GM23338 (cell line): Measurements from ENCODE around the gene COL8A2. TPM values are rescaled to one million over a fixed set of nuclear protein-coding genes. Genes with fewer than 3 reads are reported as not detected.

ENCODE experiments used
- ATAC-seq: fragments of 200-7000 bp; cut with Tn5 transposase; 3 replicates; pipeline ENCODE4 v1.9.1; 2020
- DNase-seq: peaks from one replicate; pipeline ENCODE4 v3.0.0-alpha.2; 2015; ENCODE audit warnings: low spot score
- H2AFZ ChIP-seq: fragments of 200-600 bp; sonication (generic); 2 replicates; pipeline ENCODE4 v1.8.0; 2016; ENCODE audit warnings: antibody characterized with exemption, mild to moderate bottlenecking, moderate library complexity
- H3F3A ChIP-seq: fragments of 200-600 bp; sonication (generic); replicated peaks from 2 replicates; pipeline ENCODE4 v1.8.0; 2017; ENCODE audit warnings: antibody characterized with exemption, mixed run types, low read depth
- H3K27ac ChIP-seq: fragments of 200-600 bp; sonication (generic); 2 replicates; pipeline ENCODE4 v1.6.1; 2016; ENCODE audit warnings: low read depth
- H3K27me3 ChIP-seq: fragments of 200-600 bp; sonication (generic); 2 replicates; pipeline ENCODE4 v1.8.0; 2016; ENCODE audit warnings: mild to moderate bottlenecking, mixed run types, moderate library complexity; ENCODE audit not compliant: insufficient read depth
- H3K36me3 ChIP-seq: fragments of 200-600 bp; sonication (generic); 2 replicates; pipeline ENCODE4 v1.8.0; 2016; ENCODE audit warnings: mild to moderate bottlenecking; ENCODE audit not compliant: insufficient read depth
- H3K4me1 ChIP-seq: fragments of 200-600 bp; sonication (generic); 2 replicates; pipeline ENCODE4 v1.8.0; 2016; ENCODE audit warnings: mild to moderate bottlenecking, moderate library complexity; ENCODE audit not compliant: insufficient read depth
- H3K4me2 ChIP-seq: fragments of 200-600 bp; sonication (generic); 2 replicates; pipeline ENCODE4 v1.7.1; 2017; ENCODE audit warnings: mixed run types
- H3K4me3 ChIP-seq: fragments of 200-600 bp; sonication (generic); 2 replicates; pipeline ENCODE4 v1.6.1; 2016; ENCODE audit warnings: mixed run types
- H3K79me2 ChIP-seq: fragments of 200-600 bp; sonication (generic); replicated peaks from 2 replicates; pipeline ENCODE4 v1.8.0; 2017; ENCODE audit warnings: mild to moderate bottlenecking; ENCODE audit not compliant: insufficient read depth
- H3K9me2 ChIP-seq: fragments of 200-600 bp; sonication (generic); 2 replicates; pipeline ENCODE4 v1.8.0; 2017; ENCODE audit not compliant: insufficient read depth
- H4K20me1 ChIP-seq: fragments of 200-600 bp; sonication (generic); replicated peaks from 2 replicates; pipeline ENCODE4 v1.8.0; 2017; ENCODE audit warnings: mild to moderate bottlenecking; ENCODE audit not compliant: insufficient read depth
- H3K27ac Mint-ChIP-seq: 2 replicates; pipeline ENCODE4 v1.8.0; 2020; ENCODE audit warnings: inconsistent platforms, mild to moderate bottlenecking, moderate library complexity, mixed read lengths
- H3K27me3 Mint-ChIP-seq: 3 replicates; pipeline ENCODE4 v1.8.0; 2022; ENCODE audit warnings: low read depth, mild to moderate bottlenecking, moderate library complexity, mixed read lengths, inconsistent platforms; ENCODE audit not compliant: insufficient read depth, poor library complexity
- H3K36me3 Mint-ChIP-seq: 3 replicates; pipeline ENCODE4 v1.8.0; 2021; ENCODE audit warnings: low read depth, mild to moderate bottlenecking, inconsistent platforms, moderate library complexity, mixed read lengths
- H3K4me1 Mint-ChIP-seq: 3 replicates; pipeline ENCODE4 v1.8.0; 2020; ENCODE audit warnings: mild to moderate bottlenecking, inconsistent platforms, mixed read lengths
- H3K4me3 Mint-ChIP-seq: 3 replicates; pipeline ENCODE4 v1.8.0; 2021; ENCODE audit warnings: moderate library complexity, mild to moderate bottlenecking, inconsistent platforms, mixed read lengths
- H3K9me3 Mint-ChIP-seq: 3 replicates; pipeline ENCODE4 v1.8.0; 2020; ENCODE audit warnings: moderate library complexity, mild to moderate bottlenecking, inconsistent platforms, mixed read lengths
- CREB1 ChIP-seq: fragments of 250-450 bp; sonication (Bioruptor Pico); IDR thresholded peaks from 2 replicates; pipeline ENCODE4 v1.5.0; 2020; ENCODE audit warnings: low read depth, mild to moderate bottlenecking, moderate library complexity
- EZH2 ChIP-seq: fragments of 200-600 bp; sonication (generic); IDR thresholded peaks from one replicate; pipeline ENCODE4 v1.8.0; 2017; ENCODE audit warnings: antibody characterized with exemption, mild to moderate bottlenecking, low read depth; ENCODE audit not compliant: unreplicated experiment
- EZH2phosphoT487 ChIP-seq: fragments of 200-600 bp; sonication (generic); IDR thresholded peaks from one replicate; pipeline ENCODE4 v1.8.1; 2018; ENCODE audit warnings: antibody characterized with exemption; ENCODE audit not compliant: unreplicated experiment
- JUNB ChIP-seq: IDR thresholded peaks from one replicate; pipeline ENCODE4 v1.6.1; 2016; ENCODE audit warnings: antibody characterized with exemption; ENCODE audit not compliant: unreplicated experiment
- NANOG ChIP-seq: IDR thresholded peaks from 2 replicates; pipeline ENCODE4 v1.6.1; 2016; ENCODE audit warnings: antibody characterized with exemption, borderline replicate concordance
- POLR2AphosphoS5 ChIP-seq: IDR thresholded peaks from 2 replicates; pipeline ENCODE4 v1.6.1; 2016; ENCODE audit warnings: antibody characterized with exemption, low read depth
- STAT1 ChIP-seq: IDR thresholded peaks from one replicate; pipeline ENCODE4 v1.6.1; 2016; ENCODE audit warnings: antibody characterized with exemption; ENCODE audit not compliant: unreplicated experiment
- ZNF114 ChIP-seq: fragments of 250-450 bp; sonication (Bioruptor Pico); IDR thresholded peaks from 2 replicates; pipeline ENCODE4 v1.5.0; 2020; ENCODE audit warnings: mild to moderate bottlenecking, moderate library complexity
- ZNF331 ChIP-seq: fragments of 250-450 bp; sonication (Bioruptor Pico); IDR thresholded peaks from 2 replicates; pipeline ENCODE4 v1.5.0; 2020; ENCODE audit warnings: low read depth, mild to moderate bottlenecking, moderate library complexity
- polyA plus RNA-seq: library from polyadenylated mRNA; unstranded; fragments of >200 nt; fragmentation: Nextera tagmentation; extraction: Ambion mirVana; gene quantifications from 2 replicates; pipeline ENCODE4 v1.2.1, GENCODE V29; 2016
- total RNA-seq: library from RNA; depleted of rRNA; stranded (reverse); fragments of >200 nt; shearing (Covaris generic); gene quantifications from 2 replicates; pipeline ENCODE4 v1.2.3, GENCODE V29; 2014
- TF ChIP-seq, protein P1 (sequence below): IDR thresholded peaks from one replicate; pipeline ENCODE4 v1.6.1; 2018; ENCODE audit warnings: antibody characterized with exemption; ENCODE audit not compliant: unreplicated experiment
- TF ChIP-seq, protein P2 (sequence below), 2 experiments: fragments of 200-600 bp in 1 of 2; sonication (generic) in 1 of 2; conservative IDR thresholded peaks; 2 replicates each; pipeline versions ENCODE4 v1.5.1 to v1.6.1; 2016 to 2017; ENCODE audit warnings: antibody characterized with exemption in 2 of 2, low read depth in 2 of 2, mild to moderate bottlenecking in 2 of 2, moderate library complexity in 1 of 2
- TF ChIP-seq, protein P3 (sequence below): IDR thresholded peaks from 2 replicates; pipeline ENCODE4 v1.6.1; 2016; ENCODE audit warnings: antibody characterized with exemption
- TF ChIP-seq, protein P4 (sequence below): fragments of 250-450 bp; sonication (Bioruptor Pico); IDR thresholded peaks from 2 replicates; pipeline ENCODE4 v1.5.0; 2020; ENCODE audit warnings: mild to moderate bottlenecking, moderate library complexity

Gene COL8A2
- total and polyA plus RNA-seq, 2 experiments from 2014 or later: 0.95 to 4.9 TPM

DNA sequence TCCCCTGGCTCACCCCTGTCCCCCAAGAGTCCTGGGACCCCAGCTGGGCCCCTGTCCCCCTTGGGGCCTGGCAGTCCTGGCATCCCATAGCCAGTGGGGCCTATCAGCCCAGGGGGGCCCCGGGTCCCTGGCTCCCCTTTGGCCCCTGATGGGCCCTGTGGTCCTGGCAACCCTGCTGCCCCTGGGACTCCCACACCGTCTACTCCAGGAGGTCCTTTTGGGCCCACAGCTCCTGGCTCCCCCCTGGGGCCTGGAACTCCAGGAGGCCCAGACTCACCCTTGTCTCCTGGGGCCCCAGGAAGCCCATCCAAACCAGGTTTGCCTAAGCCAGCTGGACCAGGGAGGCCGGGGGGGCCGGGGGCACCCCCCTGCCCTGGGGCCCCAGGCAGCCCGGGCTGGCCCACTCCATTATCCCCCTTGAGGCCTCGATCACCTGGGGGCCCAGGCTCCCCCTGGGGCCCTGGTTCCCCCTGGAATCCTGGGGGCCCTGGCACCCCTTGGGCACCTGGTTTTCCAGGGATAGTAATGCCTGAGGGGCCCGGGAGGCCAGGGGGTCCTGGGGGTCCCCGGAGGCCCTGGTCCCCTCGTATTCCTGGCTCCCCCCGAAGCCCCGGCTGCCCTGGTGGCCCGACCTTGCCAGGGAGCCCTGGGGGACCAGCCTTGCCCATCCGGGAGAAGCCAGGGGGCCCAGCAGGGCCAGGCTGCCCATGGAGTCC lies 26.2 kb downstream of the COL8A2 start:
- no peaks in the 10 kb centered on the region for H3K9me2 ChIP-seq
- H4K20me1 ChIP-seq: no peaks in the 10 kb centered on the region
- no peaks in the 10 kb centered on the region for H3K79me2 ChIP-seq
- H3F3A ChIP-seq: 0 out of 2 replicates have a peak, but pooled peaks cover 16% of the 10 kb centered on the region
- Mint-ChIP-seq H3K4me3 (no peak overlapping the region), H3K4me1 (peaks cover 17% of the 10 kb centered on the region), H3K9me3 (no peaks in the 10 kb centered on the region; the same call in 2 of the 3 replicates), H3K27ac (no peak overlapping the region), H3K36me3 (peaks cover 9% of the 10 kb centered on the region; the same call in 2 of the 3 replicates), H3K27me3 (peaks cover 3% of the 10 kb centered on the region)
- DNase-seq (no peak), ATAC-seq (no peak)
- H3K4me2 ChIP-seq: no peak overlapping the region
- H3K36me3 ChIP-seq: peaks cover 3% of the 10 kb centered on the region; the same call in 1 of the 2 replicates
- H3K27ac ChIP-seq: no peak overlapping the region
- H3K4me1 ChIP-seq: peaks cover 6% of the 10 kb centered on the region
- H3K4me3 ChIP-seq: no peak overlapping the region
- no peaks in the 10 kb centered on the region for H3K27me3 ChIP-seq
- no peak overlapping the region for H2AFZ ChIP-seq
- TF ChIP-seq STAT1 (no peak), JUNB (no peak), POLR2AphosphoS5 (no peak), EZH2 (no peak), CREB1 (CRISPR knock-in tag) (no peak), ZNF331 (no peak), NANOG (no peak), ZNF114 (CRISPR knock-in tag) (no peak), EZH2phosphoT487 (no peak)
- TF ChIP-seq, protein P1, sequence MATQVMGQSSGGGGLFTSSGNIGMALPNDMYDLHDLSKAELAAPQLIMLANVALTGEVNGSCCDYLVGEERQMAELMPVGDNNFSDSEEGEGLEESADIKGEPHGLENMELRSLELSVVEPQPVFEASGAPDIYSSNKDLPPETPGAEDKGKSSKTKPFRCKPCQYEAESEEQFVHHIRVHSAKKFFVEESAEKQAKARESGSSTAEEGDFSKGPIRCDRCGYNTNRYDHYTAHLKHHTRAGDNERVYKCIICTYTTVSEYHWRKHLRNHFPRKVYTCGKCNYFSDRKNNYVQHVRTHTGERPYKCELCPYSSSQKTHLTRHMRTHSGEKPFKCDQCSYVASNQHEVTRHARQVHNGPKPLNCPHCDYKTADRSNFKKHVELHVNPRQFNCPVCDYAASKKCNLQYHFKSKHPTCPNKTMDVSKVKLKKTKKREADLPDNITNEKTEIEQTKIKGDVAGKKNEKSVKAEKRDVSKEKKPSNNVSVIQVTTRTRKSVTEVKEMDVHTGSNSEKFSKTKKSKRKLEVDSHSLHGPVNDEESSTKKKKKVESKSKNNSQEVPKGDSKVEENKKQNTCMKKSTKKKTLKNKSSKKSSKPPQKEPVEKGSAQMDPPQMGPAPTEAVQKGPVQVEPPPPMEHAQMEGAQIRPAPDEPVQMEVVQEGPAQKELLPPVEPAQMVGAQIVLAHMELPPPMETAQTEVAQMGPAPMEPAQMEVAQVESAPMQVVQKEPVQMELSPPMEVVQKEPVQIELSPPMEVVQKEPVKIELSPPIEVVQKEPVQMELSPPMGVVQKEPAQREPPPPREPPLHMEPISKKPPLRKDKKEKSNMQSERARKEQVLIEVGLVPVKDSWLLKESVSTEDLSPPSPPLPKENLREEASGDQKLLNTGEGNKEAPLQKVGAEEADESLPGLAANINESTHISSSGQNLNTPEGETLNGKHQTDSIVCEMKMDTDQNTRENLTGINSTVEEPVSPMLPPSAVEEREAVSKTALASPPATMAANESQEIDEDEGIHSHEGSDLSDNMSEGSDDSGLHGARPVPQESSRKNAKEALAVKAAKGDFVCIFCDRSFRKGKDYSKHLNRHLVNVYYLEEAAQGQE: no peak
- TF ChIP-seq, protein P2, sequence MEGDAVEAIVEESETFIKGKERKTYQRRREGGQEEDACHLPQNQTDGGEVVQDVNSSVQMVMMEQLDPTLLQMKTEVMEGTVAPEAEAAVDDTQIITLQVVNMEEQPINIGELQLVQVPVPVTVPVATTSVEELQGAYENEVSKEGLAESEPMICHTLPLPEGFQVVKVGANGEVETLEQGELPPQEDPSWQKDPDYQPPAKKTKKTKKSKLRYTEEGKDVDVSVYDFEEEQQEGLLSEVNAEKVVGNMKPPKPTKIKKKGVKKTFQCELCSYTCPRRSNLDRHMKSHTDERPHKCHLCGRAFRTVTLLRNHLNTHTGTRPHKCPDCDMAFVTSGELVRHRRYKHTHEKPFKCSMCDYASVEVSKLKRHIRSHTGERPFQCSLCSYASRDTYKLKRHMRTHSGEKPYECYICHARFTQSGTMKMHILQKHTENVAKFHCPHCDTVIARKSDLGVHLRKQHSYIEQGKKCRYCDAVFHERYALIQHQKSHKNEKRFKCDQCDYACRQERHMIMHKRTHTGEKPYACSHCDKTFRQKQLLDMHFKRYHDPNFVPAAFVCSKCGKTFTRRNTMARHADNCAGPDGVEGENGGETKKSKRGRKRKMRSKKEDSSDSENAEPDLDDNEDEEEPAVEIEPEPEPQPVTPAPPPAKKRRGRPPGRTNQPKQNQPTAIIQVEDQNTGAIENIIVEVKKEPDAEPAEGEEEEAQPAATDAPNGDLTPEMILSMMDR (conservative IDR thresholded peaks at IDR 0.05; ENCODE audit: low read depth in 2 of 2): no peak
- TF ChIP-seq, protein P3, sequence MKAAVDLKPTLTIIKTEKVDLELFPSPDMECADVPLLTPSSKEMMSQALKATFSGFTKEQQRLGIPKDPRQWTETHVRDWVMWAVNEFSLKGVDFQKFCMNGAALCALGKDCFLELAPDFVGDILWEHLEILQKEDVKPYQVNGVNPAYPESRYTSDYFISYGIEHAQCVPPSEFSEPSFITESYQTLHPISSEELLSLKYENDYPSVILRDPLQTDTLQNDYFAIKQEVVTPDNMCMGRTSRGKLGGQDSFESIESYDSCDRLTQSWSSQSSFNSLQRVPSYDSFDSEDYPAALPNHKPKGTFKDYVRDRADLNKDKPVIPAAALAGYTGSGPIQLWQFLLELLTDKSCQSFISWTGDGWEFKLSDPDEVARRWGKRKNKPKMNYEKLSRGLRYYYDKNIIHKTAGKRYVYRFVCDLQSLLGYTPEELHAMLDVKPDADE: no peak
- TF ChIP-seq, protein P4, sequence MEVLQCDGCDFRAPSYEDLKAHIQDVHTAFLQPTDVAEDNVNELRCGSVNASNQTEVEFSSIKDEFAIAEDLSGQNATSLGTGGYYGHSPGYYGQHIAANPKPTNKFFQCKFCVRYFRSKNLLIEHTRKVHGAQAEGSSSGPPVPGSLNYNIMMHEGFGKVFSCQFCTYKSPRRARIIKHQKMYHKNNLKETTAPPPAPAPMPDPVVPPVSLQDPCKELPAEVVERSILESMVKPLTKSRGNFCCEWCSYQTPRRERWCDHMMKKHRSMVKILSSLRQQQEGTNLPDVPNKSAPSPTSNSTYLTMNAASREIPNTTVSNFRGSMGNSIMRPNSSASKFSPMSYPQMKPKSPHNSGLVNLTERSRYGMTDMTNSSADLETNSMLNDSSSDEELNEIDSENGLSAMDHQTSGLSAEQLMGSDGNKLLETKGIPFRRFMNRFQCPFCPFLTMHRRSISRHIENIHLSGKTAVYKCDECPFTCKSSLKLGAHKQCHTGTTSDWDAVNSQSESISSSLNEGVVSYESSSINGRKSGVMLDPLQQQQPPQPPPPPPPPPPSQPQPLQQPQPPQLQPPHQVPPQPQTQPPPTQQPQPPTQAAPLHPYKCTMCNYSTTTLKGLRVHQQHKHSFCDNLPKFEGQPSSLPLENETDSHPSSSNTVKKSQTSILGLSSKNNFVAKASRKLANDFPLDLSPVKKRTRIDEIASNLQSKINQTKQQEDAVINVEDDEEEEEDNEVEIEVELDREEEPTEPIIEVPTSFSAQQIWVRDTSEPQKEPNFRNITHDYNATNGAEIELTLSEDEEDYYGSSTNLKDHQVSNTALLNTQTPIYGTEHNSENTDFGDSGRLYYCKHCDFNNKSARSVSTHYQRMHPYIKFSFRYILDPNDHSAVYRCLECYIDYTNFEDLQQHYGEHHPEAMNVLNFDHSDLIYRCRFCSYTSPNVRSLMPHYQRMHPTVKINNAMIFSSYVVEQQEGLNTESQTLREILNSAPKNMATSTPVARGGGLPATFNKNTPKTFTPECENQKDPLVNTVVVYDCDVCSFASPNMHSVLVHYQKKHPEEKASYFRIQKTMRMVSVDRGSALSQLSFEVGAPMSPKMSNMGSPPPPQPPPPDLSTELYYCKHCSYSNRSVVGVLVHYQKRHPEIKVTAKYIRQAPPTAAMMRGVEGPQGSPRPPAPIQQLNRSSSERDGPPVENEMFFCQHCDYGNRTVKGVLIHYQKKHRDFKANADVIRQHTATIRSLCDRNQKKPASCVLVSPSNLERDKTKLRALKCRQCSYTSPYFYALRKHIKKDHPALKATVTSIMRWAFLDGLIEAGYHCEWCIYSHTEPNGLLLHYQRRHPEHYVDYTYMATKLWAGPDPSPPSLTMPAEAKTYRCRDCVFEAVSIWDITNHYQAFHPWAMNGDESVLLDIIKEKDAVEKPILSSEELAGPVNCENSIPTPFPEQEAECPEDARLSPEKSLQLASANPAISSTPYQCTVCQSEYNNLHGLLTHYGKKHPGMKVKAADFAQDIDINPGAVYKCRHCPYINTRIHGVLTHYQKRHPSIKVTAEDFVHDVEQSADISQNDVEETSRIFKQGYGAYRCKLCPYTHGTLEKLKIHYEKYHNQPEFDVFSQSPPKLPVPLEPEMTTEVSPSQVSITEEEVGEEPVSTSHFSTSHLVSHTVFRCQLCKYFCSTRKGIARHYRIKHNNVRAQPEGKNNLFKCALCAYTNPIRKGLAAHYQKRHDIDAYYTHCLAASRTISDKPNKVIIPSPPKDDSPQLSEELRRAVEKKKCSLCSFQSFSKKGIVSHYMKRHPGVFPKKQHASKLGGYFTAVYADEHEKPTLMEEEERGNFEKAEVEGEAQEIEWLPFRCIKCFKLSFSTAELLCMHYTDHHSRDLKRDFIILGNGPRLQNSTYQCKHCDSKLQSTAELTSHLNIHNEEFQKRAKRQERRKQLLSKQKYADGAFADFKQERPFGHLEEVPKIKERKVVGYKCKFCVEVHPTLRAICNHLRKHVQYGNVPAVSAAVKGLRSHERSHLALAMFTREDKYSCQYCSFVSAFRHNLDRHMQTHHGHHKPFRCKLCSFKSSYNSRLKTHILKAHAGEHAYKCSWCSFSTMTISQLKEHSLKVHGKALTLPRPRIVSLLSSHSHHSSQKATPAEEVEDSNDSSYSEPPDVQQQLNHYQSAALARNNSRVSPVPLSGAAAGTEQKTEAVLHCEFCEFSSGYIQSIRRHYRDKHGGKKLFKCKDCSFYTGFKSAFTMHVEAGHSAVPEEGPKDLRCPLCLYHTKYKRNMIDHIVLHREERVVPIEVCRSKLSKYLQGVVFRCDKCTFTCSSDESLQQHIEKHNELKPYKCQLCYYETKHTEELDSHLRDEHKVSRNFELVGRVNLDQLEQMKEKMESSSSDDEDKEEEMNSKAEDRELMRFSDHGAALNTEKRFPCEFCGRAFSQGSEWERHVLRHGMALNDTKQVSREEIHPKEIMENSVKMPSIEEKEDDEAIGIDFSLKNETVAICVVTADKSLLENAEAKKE (CRISPR knock-in tag): no peak
